Fibroblast of skin of left quadriceps (primary cell): ENCODE data around the gene TBC1D17.

Source experiments
- DNase-seq, 2 experiments: peaks; one replicate each; pipeline ENCODE4 v3.0.0-alpha.2; 2013; ENCODE audit warnings: low read depth in 2 of 2

The TBC1D17 gene

DNA sequence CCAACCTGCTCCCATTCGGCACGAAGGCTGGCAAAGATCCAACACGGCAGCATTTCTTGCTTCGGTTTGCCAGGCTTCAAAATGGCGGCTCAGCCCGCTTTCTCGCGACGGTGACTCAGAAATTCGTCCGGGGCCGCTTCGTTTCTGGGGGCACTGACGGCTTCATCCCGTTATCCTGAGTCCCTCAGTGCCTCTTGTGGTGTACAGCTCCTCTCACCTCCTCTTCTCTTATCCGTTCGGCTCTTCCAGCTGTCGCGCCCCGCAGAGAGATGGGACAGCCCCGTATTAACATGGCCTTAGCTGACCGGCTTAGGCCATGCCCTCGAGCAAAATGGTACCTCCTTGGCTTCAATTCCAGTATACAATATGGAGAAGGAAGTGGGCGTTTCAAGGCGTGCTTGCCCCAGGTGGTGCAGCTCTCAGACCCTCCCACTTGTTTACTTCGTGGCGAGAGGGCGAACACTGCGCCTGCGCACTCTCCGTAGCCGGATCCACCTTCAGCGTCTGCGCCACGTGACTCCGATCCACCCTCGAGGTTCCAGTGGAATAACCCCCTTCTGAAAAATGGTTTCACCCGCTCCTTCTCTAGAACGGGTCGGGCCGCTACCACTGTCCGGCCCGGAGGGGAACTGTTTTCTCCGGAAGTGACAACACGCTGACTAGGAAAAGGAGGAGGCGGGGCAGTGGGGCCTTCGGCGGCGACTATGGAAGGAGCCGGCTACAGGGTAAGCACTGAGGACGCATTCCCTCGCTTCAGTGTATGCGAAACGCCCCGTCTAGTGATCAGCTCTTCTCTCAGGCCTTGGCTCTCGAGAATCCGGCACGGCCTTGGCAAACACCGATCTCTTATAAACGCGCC, at the start of gene TBC1D17, which contains the start of gene AKT1S1:
TSS of gene TBC1D17 (plus strand) at position 683 of the 859 bp plus-strand sequence. CDS start at position 705, 22 bp downstream.
TSS of gene AKT1S1 (minus strand) at position 336 of the 859 bp plus-strand sequence. CDS start 4,060 bp downstream, outside the sequence.
- peak; percentile 100 for DNase-seq

DNA sequence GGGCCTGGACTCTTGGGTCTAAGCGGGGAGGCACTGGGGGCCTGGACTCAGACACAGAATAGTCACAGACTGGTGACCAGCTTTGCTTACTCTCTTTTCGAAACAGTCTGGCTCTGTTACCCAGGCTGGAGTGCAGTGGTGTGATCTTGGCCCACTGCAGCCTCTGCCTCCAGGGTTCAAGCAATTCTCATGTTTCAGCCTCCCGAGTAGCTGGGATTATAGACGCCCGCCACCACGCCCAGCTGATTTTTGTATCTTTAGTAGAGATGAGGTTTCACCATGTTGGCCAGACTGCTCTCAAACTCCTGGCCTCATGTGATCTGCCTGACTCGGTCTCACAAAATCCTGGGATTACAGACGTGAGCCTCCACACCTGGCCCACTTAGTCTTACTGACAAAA, 48.3 kb upstream of the TBC1D17 start:
- DNase-seq = no peak

DNA sequence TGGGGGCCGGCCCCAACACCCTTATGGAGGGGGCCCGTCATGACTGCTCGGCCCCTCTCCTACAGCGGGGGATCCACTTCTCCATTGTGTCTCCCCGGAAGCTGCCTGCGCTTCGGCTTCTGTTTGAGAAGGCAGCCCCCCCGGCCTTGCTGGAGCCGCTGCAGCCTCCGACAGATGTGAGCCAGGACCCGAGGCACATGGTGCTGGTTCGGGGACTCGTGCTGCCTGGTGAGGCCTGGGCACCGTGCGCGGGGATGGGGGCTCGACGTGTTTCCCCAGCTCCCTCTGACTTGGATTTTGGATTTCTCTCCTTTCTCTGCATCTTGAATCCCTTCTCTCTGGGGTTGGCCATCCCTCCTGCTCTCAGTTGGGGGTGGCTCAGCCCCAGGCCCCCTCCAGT, 47.8 kb upstream of the TBC1D17 start:
- no peak for DNase-seq

DNA sequence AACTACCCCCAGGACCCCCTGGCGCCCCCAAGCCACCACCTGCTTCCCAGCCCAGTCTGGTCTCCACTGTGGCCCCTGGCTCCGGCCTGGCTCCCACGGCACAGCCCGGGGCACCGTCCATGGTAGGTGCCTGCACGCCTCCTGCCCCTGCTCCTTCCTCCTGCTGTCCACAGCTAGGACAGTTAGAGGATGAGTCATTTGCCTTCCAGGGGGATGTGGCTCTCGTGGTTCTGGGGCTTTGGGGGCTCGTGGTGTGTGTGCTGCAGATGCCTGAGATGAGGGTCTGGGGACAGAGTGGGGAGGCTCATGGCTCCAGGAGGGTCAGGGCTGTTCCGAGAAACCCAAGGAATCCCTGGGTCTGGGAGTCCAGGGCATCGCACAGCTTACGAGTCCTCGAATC, 46.7 kb upstream of the TBC1D17 start:
- no peak for DNase-seq

DNA sequence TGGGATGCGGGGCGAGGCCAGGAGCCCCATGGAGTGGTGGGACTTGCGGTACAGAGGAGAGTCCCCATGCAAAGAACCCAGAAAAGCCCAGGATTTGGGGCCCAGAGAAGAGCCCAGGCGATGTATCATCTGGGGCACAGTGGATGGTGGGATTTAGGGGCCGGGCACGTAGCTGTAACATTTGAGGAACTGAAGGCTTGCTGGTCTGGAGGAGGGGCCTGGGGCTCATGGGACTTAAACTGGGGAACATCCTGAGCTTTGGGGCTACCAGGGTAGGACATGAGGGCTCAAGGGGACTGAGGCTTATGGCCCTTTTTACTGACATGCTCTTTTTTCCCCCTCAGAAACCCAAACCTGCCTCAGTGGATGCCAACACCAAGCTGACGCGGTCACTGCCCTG, 45.9 kb upstream of the TBC1D17 start:
- no peak for DNase-seq

DNA sequence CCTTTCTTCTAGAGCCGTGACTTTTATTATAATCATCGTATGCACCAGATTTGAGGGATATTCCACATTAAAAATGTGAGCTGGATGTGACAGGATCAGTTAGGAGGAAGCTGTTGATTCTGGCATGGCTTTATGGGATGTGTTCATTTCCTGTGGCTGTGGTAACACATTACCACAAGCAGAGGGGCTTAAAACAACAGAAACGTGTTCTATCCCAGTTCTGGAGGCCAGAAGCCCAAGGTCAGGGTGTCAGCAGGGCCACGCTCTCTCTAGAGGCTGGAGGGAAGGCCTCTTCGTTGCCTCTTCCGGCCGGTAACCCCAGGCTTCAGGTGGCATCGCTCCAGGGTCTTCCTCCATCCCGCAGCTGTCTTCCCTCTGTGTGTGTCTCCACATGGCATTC, 44.9 kb upstream of the TBC1D17 start:
- DNase-seq = no peak

DNA sequence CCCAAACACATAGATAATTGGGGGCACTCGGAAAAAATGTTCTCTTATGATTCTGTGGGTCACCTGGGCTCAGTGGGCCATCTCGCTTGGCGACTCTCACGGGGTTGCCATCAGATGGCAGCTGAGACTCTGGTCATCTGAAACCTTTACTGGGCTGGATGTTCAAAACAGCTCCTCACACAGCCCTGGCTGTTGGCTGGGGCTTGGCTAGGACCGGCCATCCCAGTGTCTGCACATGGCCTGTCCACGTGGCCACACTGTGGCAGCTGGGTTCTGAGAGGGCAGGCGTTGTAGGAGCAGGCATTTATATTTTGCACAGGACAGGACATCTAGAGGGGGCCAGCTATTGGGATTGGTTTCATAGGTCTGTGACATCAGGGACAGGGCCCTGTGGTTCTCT, 43.9 kb upstream of the TBC1D17 start:
- DNase-seq = no peak

DNA sequence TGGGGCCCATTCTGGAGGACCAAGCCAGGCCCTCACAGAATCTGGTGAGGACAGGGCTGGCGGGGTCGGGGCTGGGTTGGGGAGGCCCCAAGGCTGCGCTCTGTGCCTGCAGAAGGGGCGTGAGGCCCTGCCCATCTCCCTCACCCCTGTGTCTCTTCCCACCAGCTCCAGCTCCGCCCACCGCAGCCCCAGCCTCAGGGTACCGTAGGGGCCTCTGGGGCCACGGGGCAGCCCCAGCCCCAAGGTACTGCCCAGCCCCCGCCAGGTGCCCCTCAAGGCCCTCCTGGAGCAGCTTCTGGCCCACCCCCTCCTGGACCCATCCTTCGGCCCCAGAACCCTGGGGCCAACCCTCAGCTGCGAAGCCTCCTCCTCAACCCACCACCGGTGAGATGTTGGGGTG, 41.9 kb upstream of the TBC1D17 start:
- DNase-seq = no peak

DNA sequence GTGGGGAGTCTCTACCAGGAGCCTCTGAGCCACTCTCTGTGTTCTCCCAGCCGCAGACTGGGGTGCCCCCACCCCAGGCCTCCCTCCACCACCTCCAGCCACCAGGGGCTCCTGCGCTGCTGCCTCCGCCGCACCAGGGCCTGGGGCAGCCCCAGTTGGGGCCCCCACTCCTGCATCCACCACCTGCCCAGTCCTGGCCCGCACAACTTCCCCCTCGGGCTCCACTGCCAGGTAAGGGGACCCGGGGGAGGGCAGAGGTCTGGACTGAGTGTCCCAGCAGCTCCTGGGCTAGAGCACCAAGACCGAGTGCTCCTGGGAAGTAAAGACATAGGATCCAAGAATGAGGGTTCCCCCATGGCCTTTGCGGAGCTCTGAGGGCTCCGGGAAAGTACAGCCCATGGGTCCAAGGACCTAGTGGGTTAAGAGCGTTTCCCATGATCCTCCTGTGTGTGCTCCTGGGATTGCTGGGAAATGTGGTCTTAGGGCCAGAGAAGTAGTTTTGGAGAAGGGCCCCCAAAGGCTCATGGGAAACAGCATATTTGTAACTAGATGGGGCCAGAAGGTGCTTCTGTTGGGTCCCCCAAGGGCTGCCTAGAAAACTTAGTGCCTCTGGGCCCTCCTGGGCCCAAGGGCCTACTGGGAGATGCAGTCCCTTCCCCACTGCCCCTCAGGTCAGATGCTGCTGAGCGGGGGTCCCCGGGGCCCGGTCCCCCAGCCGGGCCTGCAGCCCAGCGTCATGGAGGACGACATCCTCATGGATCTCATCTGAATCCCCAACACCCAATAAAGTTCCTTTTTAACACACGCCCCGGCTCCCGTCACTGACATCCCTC, 41.1 kb upstream of the TBC1D17 start:
- DNase-seq = no peak

DNA sequence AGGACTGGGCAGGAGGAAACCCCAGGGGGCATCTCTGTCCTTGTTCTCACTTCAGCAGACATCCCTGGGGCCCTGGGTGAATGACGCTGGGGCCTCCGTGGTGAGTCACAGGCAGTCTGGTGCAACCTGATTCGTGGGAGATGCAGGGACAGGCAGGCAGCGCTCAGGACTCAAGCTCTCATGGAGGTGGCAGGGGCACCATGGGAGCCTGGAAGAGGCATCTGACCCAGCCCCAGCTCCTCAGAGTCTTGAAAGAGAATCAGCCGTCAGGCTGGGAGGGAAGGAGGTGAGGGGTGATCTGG, 40.5 kb upstream of the TBC1D17 start:
- no peak for DNase-seq

DNA sequence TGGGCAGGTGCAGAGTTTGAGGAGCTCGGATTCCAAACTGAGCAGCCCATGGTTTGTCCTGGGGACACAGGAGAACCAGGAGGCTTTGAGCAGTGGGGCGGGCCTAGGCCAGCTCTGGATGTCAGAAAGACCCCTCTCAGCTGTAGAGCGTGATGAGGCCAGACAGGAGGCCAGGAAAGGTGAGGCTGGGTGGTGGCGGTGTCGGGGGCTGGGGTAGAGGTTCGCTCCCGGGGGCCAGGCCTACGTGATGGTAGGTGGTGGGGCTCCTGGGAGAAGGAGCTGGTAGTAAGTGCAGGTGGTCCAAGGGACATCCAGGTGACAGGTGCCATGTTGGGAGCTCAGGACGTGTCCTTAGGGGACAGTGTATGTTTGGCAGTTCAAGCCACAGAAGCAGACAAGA, 40.1 kb upstream of the TBC1D17 start:
- DNase-seq = no peak

DNA sequence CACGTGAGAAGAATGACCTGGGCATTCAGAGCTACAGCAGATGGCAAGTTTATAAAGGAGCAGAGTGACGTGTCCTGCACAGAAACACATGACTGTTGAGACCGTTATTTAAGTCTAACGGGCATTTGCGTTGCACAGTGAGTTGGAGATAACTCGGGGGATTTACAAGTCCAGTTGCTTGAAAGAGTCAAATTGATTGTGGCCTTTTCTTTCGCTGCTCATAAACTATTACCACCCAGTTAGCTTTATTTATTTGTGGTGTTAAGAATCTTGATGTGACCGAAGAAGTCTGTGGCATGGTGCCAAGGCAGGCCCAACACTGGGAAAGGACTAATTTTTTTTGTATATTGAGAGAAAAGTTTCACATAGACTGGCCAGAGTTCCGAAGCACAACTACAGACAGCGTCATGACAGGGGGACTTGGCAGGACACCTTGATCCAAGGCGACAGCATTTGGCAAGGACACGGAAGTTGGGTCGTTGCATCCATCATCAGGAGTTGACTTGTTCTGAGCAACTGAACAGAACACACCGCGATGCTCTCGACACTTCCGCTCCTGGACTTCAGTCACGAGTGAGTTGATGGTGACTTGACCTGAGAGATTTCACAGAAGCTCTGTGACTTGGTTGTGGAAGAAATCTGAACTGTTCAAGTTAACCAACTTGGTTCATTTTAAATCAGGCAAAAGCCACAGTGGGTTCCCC, 38.5 kb upstream of the TBC1D17 start:
- DNase-seq = no peak

DNA sequence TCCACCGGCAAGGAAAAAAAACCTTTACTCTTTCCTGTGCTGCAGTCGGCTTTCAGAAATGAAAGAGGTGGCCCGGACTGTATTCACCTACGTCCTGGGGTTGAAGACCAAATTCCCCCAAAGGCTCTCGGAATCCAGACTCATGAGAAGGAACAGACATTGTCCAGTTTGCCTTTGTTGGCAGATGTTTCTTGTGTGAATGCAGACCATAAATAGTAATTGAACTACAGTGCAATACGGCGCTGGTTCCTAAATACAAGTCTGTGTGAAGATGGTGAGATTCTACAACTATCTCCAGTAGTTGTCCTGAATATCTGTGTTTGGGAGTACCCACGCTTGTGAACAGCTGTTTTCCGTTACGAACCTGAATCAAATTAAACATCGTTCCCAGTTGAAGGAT, 37.8 kb upstream of the TBC1D17 start:
- no peak for DNase-seq

DNA sequence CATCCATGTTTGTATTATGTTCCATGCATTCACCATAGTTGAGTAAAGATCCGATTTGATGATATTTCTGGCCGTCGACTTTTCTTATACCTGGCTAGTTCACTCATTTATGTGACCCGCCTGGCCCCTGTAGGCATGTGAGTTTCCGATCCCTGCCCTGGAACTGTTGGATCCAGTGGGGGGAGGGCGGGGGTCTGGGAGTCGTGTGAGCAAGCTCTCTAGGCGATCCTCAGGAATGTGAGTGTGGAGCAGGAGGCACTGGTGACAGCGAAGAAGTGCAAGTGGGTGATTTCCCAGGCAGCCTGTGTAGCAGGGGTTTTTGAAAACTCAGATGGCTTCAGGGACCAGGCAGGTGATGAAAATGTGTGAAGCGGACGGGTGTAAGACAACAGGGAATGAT, 37.2 kb upstream of the TBC1D17 start:
- no peak for DNase-seq

DNA sequence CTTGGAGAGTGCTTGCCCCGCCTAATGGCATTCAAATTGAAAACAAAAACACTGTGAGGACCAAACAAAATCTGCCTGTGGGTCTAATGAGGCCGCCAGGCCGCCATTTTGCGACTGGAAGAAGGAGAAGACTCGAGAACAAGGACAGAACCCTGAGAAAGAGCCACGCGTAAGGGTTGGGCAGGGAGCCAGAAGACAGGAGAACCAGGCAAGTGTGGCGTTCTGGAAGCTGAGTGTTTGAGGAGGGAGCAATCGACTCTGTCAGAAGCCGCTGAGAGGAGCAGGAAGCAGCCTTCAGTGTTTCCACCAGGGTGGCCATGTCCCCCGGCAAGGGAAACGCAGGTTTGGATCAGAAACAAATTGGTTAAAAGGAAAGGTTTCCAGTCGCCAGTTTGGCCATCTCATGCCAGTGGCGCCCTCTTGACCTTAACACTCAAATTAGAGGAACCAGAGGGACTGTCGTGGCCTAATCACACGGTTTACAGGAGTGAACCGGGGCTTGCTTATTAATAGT, 36.7 kb upstream of the TBC1D17 start:
- DNase-seq = no peak

DNA sequence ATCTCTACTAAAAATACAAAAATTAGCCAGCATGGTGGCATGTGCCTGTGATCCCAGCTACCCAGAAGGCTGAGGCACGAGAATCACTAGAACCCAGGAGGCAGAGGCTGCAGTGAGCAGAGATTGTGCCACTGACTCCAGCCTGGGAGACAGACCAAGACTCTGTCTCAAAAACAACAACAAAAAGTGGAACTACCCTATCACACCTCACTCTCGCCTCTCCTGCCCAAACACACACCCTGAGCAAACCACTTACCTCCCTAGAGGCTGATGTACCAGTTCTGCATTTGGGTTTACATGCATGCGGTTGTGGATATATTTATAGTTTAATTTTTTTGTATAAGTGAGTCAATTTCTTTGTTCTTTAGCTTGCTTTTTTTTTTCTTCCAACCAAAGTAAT, 34.2 kb upstream of the TBC1D17 start:
- DNase-seq = no peak

DNA sequence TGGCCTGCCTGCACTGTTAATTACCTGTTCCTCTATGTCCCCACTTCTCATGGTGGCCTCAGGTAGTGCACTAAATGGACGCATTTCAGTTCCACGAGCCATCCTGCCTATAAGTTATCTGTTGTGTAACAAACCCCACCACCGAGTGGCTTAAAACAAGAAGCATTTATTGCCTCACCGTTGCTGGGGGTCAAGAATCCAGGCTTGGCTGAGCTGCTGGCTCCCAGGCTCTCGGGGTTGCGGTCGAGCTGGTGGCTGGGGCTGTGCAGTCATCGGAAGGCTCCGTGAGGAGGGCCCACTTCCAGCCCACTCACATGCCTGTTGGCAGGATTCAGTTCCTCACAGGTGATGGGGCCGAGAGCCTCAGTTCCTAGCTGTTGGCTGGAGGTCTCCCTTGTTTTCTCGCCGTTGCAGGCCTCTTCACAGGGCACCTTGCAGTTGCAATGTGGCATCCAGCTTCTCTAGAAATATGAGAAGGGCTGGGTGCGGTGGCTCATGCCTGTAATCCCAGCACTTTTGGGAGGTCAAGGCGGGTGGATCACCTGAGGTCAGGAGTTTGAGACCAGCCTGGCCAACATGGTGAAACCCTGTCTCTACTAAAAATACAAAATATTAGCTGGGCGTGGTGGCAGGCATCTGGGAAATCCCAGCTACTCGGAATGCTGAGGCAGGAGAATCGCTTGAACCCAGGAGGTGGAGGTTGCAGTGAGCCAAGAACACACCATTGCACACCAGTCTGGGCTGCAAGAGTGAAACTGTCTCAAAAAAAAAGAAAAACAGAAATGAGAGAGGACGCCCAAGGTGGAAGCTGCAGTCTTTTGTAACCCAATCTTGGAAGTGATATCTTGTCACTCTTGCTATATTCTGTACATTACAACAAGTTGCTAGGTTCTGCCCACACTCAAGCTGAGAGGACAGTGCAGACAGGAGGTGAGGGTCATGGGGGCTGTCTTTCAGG, 33.1 kb upstream of the TBC1D17 start:
- DNase-seq = no peak

DNA sequence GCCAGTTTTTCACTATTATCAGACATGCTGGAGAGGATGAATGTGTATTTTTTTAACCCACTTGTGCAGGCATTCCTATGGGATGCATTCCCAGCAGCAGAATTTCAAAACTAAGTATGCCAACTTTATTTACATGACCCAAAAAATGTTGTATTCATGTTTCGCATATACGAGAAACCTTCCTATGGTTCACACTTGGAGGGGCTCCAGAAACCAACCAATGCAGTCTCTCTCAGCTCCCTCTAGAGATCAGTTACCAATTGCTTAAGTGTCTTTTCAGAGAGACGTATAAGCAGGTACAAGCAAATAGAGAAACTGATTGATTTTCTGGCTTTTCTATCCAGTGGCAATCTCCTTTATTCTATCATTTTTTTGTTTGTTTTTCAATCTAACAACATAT, 32.1 kb upstream of the TBC1D17 start:
- no peak for DNase-seq

DNA sequence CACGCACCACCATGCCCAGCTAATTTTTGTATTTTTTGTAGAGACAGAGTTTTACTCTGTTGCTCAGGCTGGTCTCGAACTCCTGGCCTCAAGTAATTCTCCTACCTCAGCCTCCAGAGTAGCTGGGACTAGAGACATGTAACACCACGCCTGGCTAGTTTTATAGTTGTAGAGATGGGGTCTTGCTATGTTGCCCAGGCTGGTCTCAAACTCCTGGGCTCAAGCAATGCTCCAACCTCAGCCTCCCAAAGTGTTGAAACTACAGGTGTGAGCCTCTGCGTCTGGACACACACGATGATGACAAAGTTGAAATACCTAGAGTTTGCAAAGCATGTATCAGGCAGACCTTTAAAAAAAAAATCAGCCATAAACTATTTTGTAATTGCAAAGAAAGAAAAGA, 31.1 kb upstream of the TBC1D17 start:
- DNase-seq = no peak

DNA sequence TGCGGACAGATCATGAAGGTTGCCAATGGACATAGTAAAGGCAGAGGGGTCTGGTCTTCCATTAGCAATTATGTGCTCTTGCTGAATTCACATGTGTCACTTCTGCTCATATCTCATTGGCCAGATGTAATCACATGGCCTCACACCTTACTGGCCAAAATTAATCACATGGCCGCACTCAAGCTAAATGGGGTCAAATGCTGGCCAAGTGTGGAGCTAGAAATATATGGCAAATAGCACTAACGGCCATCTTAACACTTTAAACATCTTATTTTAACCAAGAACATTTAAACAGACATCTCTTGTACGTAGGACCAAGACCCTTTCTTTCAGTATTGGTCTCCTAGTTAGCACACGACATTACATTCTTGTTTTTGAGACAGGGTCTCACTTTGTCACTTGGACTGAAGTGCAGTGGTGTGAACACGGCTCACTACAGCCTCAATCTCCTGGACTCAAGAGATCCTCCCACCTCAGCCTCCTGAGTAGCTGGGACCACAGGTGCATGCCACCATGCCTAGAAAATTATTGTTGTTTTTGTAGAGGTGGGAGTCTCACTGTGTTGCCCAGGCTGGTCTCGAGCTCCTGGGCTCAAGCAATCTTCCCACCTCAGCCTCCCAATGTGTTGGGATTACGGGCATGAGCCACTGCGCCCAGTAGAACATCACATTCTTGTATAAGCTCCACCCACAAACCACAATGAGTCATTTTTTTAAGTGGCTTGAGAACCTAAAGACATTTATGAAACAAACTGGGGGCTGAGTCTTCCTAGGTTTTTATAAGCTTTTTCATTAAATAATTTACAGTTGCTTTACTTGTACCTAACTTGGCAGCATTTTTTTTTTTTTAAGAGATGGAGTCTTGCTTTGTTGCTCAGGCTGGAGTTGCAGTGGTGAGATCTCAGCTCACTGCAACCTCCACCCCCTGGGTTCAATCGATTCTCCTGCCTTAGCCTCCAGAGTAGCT, 29.5 kb upstream of the TBC1D17 start:
- DNase-seq = peak; percentile 49 to 51
